Stimulated activated CD8-positive, alpha-beta memory T cell treated with anti-CD3 and anti-CD28 coated beads, Interleukin-2, amount 100 ng/mL, for 1 hour (primary cell): ENCODE measurements around the gene SLC35F3.
"Not testable (repeated sequence)": the region's sequence is repeated elsewhere in the genome, so short reads cannot be mapped to it uniquely, and the experiment has no call there.

Experiments used
- DNase-seq, 2 donors: peaks; one replicate each; pipeline ENCODE4 v3.0.0-alpha.2; 2020; ENCODE audit warnings: low read depth in 2 of 2

Gene SLC35F3

DNA sequence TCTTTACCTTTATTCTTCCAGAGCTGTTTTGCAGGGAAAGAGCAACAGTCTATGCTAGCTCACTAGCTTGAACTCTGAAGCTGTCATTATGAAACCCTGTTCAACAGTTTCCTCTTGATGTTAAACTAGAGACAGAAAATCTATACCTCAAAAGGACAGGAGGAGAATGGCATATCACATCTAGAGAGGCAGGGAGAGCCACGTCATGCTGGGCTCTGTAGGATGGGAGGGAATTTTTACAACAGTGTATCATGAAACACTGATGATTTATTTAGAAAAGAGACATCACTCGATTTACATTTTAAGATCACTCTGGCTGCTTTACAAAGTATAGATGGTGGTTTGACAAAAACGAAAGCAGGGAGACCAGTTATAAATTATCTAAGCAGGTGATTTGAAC, 243.9 kb downstream of the SLC35F3 start:
- DNase-seq, result no peak

GRCh38 chr1:234148816-234149215, 244.3 kb downstream of the SLC35F3 start:
- DNase-seq, result no peak

DNA sequence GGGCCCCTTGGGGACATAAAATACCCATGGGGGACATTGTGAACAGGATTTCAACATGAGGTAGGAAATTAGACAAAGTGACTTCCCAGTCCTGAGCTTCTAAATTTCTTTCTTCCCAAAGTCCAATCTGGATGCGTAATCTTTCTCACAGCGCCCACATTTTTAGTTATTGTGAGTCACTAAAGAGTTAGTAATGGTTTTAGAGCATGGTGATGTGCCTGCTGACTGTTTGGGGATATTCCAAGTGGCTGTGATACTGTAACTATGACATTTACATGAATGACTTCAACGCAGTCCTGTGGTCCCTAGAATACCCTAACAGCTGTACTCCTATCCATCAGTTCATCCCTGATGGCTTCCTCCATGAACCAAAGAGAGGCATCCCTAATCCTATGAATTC, 244.7 kb downstream of the SLC35F3 start:
- DNase-seq, result no peak

DNA sequence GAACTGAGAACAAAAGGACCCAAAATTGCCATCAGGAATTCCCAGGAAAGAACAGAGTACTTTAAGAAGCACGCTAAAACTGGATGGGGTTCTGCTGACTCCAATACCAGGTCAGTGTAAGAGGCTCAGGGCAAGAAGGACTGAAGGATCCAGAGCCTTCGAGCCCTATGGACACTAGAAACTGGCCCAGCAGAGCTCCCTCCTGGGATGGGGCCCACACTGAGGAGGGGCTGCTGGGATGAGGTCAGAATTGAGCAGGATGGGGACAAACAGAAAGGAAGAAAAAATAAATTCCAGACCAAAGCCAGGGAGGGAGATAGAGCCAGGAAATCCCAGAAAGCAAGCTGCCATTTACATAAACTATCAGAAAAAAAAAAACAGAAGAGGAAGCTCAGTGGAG, 246.4 kb downstream of the SLC35F3 start:
- DNase-seq, result no peak

DNA sequence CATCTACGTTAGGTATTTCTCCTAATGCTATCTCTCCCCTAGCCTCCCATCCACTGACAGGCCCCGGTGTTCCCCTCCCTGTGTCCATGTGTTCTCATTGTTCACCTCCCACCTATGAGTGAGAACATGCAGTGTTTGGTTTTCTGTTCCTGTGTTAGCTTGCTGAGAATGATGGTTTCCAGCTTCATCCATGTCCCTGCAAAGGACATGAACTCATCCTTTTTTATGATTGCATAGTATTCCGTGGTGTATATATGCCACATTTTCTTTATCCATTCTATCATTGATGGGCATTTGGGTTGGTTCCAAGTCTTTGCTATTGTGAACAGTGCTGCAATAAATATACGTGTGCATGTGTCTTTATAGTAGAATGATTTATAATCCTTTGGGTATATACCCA, 247.9 kb downstream of the SLC35F3 start:
- DNase-seq, result not testable (repeated sequence)

- DNase-seq, result no peak
Observed at GRCh38 chr1:234154320-234155251, 250.1 kb downstream of the SLC35F3 start.

DNA sequence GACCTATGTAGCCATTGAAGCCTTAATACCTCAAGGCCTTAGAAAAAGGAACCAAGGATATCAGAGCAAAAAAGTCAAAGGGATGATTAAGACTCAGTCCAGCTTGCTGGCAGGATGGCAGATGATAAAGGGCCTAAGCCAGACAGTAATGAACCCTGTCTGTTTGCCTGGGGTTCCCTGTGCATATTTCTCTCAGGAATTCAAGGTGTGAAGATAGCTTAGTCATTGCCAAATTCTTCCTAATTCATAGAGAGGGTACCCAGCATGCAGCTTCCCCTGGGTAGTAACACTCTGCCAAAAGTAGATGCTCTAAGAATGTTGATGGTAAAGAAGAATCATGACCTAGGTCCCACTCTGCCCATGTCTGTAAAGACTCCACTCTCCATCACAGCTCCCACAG, 258.2 kb downstream of the SLC35F3 start:
- DNase-seq, result no peak

DNA sequence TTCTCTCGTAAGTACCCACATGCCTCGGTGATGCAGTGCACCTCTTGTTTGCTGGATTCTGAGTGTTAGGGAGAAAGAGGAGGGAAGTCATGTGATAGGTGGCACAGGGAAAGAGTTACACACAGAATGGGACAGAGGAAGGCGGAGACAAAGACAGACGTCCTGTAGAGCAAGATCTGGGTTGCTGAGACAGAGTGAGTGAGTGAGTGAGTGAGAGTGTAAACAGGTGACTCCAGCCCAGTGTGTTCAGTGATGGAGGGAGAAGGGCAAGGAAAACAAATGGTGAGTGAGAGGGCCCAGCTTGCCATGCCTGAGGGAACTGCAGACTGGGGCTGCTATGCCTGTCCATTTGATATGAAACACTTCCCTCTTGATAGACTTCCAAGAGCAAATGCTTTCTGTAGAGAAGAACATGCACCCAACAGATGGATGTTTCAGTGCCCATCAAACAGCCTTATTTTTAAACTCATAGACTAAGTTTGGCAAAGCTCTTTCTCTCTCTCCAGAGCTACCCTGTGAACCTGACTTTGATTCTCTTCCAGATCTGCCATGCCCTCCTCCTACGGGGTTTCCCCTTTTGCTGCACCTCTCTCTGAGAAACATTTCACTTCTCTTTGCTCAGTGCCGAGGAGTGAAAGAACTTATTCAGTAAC, 258.9 kb downstream of the SLC35F3 start:
- DNase-seq, result no peak

GRCh38 chr1:234164098-234164709, 259.7 kb downstream of the SLC35F3 start:
- no peak for DNase-seq

DNA sequence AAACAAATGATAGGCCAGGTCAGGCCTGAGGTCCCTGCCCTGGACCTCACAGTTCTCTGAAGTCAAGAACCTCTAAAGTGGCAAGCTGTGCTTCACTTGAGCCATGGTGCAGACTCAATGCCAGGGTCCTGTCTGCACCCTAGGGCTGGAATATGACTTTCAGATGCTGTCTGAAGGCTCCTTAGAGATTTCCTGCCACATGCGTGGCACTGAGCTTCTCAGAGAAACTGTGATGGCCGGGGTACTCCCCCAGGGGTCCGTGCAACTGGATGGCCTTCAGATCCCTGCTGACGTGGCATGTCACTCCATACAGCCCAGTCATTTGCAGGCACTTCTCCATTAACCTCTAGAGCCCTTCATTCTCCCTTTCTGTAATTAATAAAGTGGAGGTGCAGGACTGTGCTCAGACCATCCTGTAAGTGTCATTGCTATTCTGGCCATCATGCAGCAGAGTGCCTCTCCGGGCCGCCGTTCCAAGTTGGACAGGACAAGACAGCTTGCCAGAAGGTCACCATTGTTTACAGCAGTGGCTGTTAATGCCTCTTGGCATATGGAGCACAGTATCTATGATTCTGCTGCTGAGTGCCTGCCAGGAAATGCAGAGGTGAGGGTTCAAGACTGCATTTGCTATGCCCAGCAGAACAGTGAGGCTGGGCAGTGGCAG, 263.7 kb downstream of the SLC35F3 start:
- no peak for DNase-seq

GRCh38 chr1:234169161-234169849, 264.8 kb downstream of the SLC35F3 start:
- DNase-seq, result no peak

DNA sequence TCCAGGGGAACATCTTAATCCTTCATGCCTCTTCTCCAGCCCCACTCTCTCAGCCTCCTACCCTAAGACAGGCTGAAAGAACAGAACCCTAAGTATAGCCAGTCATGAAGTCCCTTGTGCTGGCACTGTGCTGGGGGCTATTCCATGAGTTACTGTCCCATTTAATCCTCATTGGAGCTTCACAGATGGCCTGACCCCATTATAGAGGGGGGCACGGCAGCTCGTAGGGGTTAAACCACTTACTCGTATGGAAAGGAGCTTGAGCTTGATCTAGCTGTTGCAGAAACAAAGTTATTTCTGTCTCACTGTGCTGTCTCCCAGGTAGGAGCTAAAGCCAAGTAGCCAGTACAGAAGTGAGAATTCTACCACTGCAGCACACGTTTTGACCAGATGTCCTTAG, 265.6 kb downstream of the SLC35F3 start:
- no peak for DNase-seq

DNA sequence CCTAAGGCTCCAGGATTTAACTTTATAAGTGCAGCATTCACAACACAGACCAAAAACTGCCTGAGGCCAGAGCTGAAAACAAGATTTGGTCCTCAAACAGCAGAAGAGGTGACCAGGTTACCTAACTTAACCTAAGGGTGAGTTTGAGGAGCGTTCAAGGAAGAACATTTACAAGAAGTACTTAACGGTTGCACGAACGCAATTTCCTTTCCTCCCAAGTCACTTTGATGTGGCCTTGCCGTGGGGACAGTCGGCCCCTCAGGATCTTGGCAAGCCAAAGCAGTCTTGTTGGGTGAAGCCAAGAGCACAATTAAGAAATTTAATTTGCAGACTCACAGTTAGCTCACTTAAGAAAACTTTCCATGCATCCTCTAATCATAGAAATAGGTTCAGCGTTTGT, 266.1 kb downstream of the SLC35F3 start:
- no peak for DNase-seq

- no peak for DNase-seq
Observed at GRCh38 chr1:234173968-234174367, 269.5 kb downstream of the SLC35F3 start.

- no peak for DNase-seq
Observed at GRCh38 chr1:234175363-234175762, 270.9 kb downstream of the SLC35F3 start.

GRCh38 chr1:234176000-234176399, 271.5 kb downstream of the SLC35F3 start:
- DNase-seq, result no peak

- not testable (repeated sequence) for DNase-seq
Observed at GRCh38 chr1:234176847-234177246, 272.4 kb downstream of the SLC35F3 start.

GRCh38 chr1:234185438-234185837, 281.0 kb downstream of the SLC35F3 start:
- DNase-seq, result no peak

GRCh38 chr1:234186037-234186688, 281.7 kb downstream of the SLC35F3 start:
- no peak for DNase-seq

GRCh38 chr1:234188454-234188792, 283.9 kb downstream of the SLC35F3 start:
- DNase-seq, result no peak

DNA sequence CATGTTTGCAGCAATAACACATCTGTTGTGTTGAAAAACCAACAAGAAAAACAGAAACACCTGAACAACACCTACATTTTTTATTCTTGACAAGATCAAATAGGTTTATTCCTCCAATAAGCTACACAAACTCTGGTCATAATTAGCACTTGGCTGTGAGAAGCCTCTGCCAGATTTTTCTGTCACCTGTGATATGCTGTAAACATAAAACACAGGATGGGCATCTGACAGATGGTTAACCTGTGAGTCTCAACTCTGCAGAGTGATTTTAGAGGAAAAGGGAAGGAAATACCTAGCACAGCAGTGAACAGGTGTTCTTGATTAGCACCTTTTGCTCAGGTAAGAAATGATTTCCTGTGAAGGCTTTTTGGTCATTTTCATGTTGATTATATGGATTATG, 293.4 kb downstream of the SLC35F3 start:
- no peak for DNase-seq
